ENCODE measurements around the gene UBE2C.

Gene UBE2C

GRCh38 chr20:45850238-45850637 lies 37.8 kb downstream of the UBE2C start:
- TF ChIP-seq REST (IDR thresholded peaks at IDR 0.05; ENCODE audit: insufficient read depth in 1 of 2, low read depth in 2 of 2, low read length in 2 of 2) (no peak), POLR2AphosphoS5 (IDR thresholded peaks at IDR 0.05; ENCODE audit: low read depth, low read length) (no peak), TAF1 (IDR thresholded peaks at IDR 0.05; ENCODE audit: borderline replicate concordance, insufficient read depth, low read length) (no peak), SIN3A (IDR thresholded peaks at IDR 0.05; ENCODE audit: borderline replicate concordance, insufficient read depth, low read length) (no peak), FOXP2 (optimal IDR thresholded peaks at IDR 0.05; ENCODE audit: borderline replicate concordance, extremely low read depth, extremely low read length, insufficient read depth) (no peak)

- TF ChIP-seq TAF1 (IDR thresholded peaks at IDR 0.05; ENCODE audit: borderline replicate concordance, insufficient read depth, low read length) = no peak
- no peak for TF ChIP-seq REST (IDR thresholded peaks at IDR 0.05; ENCODE audit: insufficient read depth in 1 of 2, low read depth in 2 of 2, low read length in 2 of 2)
- TF ChIP-seq FOXP2 (optimal IDR thresholded peaks at IDR 0.05; ENCODE audit: borderline replicate concordance, extremely low read depth, extremely low read length, insufficient read depth) = no peak
- TF ChIP-seq POLR2AphosphoS5 (IDR thresholded peaks at IDR 0.05; ENCODE audit: low read depth, low read length) = no peak
- TF ChIP-seq SIN3A (IDR thresholded peaks at IDR 0.05; ENCODE audit: borderline replicate concordance, insufficient read depth, low read length) = no peak
These were observed 38.5 kb downstream of the UBE2C start for GRCh38 chr20:45850926-45851325.

GRCh38 chr20:45851501-45851900 lies 39.1 kb downstream of the UBE2C start:
- no peak for TF ChIP-seq REST (IDR thresholded peaks at IDR 0.05; ENCODE audit: insufficient read depth in 1 of 2, low read depth in 2 of 2, low read length in 2 of 2)
- TF ChIP-seq SIN3A (IDR thresholded peaks at IDR 0.05; ENCODE audit: borderline replicate concordance, insufficient read depth, low read length) = no peak
- no peak for TF ChIP-seq TAF1 (IDR thresholded peaks at IDR 0.05; ENCODE audit: borderline replicate concordance, insufficient read depth, low read length)
- TF ChIP-seq POLR2AphosphoS5 (IDR thresholded peaks at IDR 0.05; ENCODE audit: low read depth, low read length) = no peak
- no peak for TF ChIP-seq FOXP2 (optimal IDR thresholded peaks at IDR 0.05; ENCODE audit: borderline replicate concordance, extremely low read depth, extremely low read length, insufficient read depth)

- TF ChIP-seq FOXP2 (optimal IDR thresholded peaks at IDR 0.05; ENCODE audit: borderline replicate concordance, extremely low read depth, extremely low read length, insufficient read depth) = no peak
- TF ChIP-seq POLR2AphosphoS5 (IDR thresholded peaks at IDR 0.05; ENCODE audit: low read depth, low read length) = no peak
- no peak for TF ChIP-seq REST (IDR thresholded peaks at IDR 0.05; ENCODE audit: insufficient read depth in 1 of 2, low read depth in 2 of 2, low read length in 2 of 2)
- TF ChIP-seq TAF1 (IDR thresholded peaks at IDR 0.05; ENCODE audit: borderline replicate concordance, insufficient read depth, low read length) = no peak
- TF ChIP-seq SIN3A (IDR thresholded peaks at IDR 0.05; ENCODE audit: borderline replicate concordance, insufficient read depth, low read length) = no peak
These were observed 39.9 kb downstream of the UBE2C start for GRCh38 chr20:45852326-45852725.

- TF ChIP-seq REST (IDR thresholded peaks at IDR 0.05; ENCODE audit: insufficient read depth in 1 of 2, low read depth in 2 of 2, low read length in 2 of 2) (no peak), FOXP2 (optimal IDR thresholded peaks at IDR 0.05; ENCODE audit: borderline replicate concordance, extremely low read depth, extremely low read length, insufficient read depth) (no peak), SIN3A (IDR thresholded peaks at IDR 0.05; ENCODE audit: borderline replicate concordance, insufficient read depth, low read length) (no peak), TAF1 (IDR thresholded peaks at IDR 0.05; ENCODE audit: borderline replicate concordance, insufficient read depth, low read length) (no peak), POLR2AphosphoS5 (IDR thresholded peaks at IDR 0.05; ENCODE audit: low read depth, low read length) (no peak)
These were observed 41.0 kb downstream of the UBE2C start for GRCh38 chr20:45853484-45853883.
